Memory B cell (primary cell): ENCODE results near the gene CRADD.
A peak's percentile ranks its signal among the peaks of the same experiment; 100 is the strongest.
"Not testable (repeated sequence)": the region's sequence is repeated elsewhere in the genome, so short reads cannot be mapped to it uniquely, and the experiment has no call there.

ENCODE experiments used
- ATAC-seq: fragments of 150-1000 bp; cut with Tn5 transposase; 2 replicates; pipeline ENCODE4 v1.10.0; 2021; ENCODE audit warnings: low read depth, mild to moderate bottlenecking, moderate library complexity
- DNase-seq, 2 donors: peaks; one replicate each; pipeline ENCODE4 v3.0.0; 2022; ENCODE audit warnings: low spot score in 2 of 2
- H3K27ac Mint-ChIP-seq: one replicate; pipeline ENCODE4 v1.8.0; 2022; ENCODE audit warnings: mild to moderate bottlenecking, moderate library complexity, mixed read lengths
- H3K27me3 Mint-ChIP-seq: one replicate; pipeline ENCODE4 v1.8.0; 2022; ENCODE audit warnings: mixed read lengths
- H3K36me3 Mint-ChIP-seq: one replicate; pipeline ENCODE4 v1.8.0; 2022; ENCODE audit warnings: mild to moderate bottlenecking, mixed read lengths
- H3K4me1 Mint-ChIP-seq: one replicate; pipeline ENCODE4 v1.8.0; 2022; ENCODE audit warnings: mixed read lengths
- H3K4me3 Mint-ChIP-seq: one replicate; pipeline ENCODE4 v1.8.0; 2022; ENCODE audit warnings: mild to moderate bottlenecking, moderate library complexity, mixed read lengths
- H3K9me3 Mint-ChIP-seq: one replicate; pipeline ENCODE4 v1.8.0; 2022; ENCODE audit warnings: mixed read lengths

Gene CRADD

DNA sequence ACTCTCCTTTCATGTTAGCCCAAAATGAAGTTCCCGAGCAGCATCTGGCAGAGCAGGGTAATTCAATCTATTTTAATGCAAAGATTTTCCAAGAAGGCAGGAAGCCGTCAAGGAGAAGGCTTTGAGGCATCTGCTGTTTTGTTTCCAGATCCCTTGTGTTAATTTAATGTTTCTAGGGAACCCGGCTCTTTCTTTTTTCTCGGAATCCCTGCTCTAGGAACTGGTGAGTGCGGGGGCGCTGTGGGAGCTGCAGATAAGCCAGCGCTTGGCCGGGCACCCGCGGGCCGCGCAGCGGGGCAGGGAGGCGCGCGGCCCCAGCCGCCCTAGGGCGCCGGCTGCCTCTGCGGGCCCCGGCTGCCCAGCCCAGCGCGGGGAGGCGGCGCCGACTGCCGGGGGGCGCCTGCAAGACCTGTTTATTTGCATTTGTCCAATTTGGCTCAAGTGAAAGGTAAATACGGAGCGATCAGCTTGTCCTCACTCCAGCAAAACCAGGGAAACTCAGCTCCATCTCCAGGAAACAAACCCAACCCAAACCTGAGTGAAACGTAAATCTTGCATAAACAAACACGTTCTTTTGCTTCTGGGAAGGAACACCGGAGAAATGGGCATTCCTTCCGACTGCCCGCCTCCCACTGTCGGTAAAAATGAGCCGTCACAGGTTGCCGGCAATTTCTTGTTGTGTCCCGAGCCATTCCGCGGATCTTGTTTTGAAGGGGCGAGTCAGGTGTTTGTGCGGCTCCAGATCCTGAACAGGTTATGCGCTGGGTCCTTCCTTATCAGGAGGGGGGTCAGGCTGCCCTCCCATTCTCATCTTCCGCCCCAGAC lies 65.1 kb downstream of the CRADD start:
- Mint-ChIP-seq H3K36me3 (peaks cover 3% of the 10 kb centered on the region), H3K4me1 (peaks cover 13% of the 10 kb centered on the region), H3K4me3 (peak overlapping the region; percentile 88), H3K27ac (peak overlapping the region; percentile 86), H3K27me3 (no peaks in the 10 kb centered on the region), H3K9me3 (no peaks in the 10 kb centered on the region)
- ATAC-seq (peak; percentile 93), DNase-seq (peak; percentile 19 to 44)

GRCh38 chr12:93743229-93743998 lies 66.2 kb downstream of the CRADD start:
- ATAC-seq (no peak), DNase-seq (no peak)
- Mint-ChIP-seq H3K27me3 (no peaks in the 10 kb centered on the region), H3K27ac (no peak overlapping the region), H3K4me3 (peak overlapping the region; percentile 55), H3K9me3 (no peaks in the 10 kb centered on the region), H3K36me3 (peaks cover 1% of the 10 kb centered on the region), H3K4me1 (peaks cover 13% of the 10 kb centered on the region)

- Mint-ChIP-seq H3K27ac (no peak overlapping the region), H3K4me1 (peaks cover 13% of the 10 kb centered on the region), H3K27me3 (no peaks in the 10 kb centered on the region), H3K36me3 (peaks cover 1% of the 10 kb centered on the region), H3K9me3 (no peaks in the 10 kb centered on the region), H3K4me3 (no peak overlapping the region)
- DNase-seq (no peak), ATAC-seq (no peak)
Observed at GRCh38 chr12:93743999-93744689, 67.0 kb downstream of the CRADD start.

- peaks cover 13% of the 10 kb centered on the region for H3K4me1 Mint-ChIP-seq
Observed at GRCh38 chr12:93745286-93745685, 68.1 kb downstream of the CRADD start.

DNA sequence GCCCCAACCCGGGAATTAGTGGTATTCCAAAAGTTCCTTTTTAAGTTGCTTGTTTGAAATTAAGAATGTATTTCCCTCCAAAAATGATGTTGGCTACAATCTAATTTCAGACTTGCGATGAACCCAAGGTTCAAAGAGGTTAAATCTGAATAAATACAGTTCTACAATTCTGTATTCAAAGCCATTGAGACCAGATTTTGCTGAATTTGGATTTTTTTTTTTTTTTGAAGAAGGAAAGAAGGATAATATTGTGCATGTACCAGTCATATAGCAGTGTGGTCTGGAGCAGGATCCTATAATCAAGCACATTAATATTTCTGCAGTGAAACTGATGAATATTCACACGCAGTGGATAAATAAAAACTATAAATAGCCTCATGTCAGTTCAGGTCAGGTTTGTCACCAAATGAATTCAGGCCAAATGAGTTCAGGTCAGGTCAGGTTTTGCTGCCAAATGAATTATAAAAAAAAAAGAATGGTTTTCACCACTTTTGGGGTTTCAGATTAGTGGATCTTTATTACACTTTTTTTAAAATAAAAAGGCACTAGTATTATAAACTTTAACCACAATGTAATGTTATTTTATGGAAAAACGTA lies 69.5 kb downstream of the CRADD start:
- Mint-ChIP-seq H3K27me3 (no peaks in the 10 kb centered on the region), H3K4me1 (peaks cover 7% of the 10 kb centered on the region), H3K9me3 (no peaks in the 10 kb centered on the region), H3K27ac (no peak overlapping the region), H3K4me3 (no peak overlapping the region), H3K36me3 (peaks cover 1% of the 10 kb centered on the region)
- ATAC-seq (no peak), DNase-seq (no peak)

More at GRCh38 chr12:93745286-93745685, 68.1 kb downstream of the CRADD start:
- ATAC-seq = no peak
- H3K27me3 Mint-ChIP-seq = no peaks in the 10 kb centered on the region
- no peak overlapping the region for H3K27ac Mint-ChIP-seq
- no peak overlapping the region for H3K4me3 Mint-ChIP-seq
- no peaks in the 10 kb centered on the region for H3K9me3 Mint-ChIP-seq
- peaks cover 1% of the 10 kb centered on the region for H3K36me3 Mint-ChIP-seq
- DNase-seq = no peak

- Mint-ChIP-seq H3K9me3 (peaks cover 6% of the 10 kb centered on the region), H3K36me3 (peaks cover 10% of the 10 kb centered on the region), H3K27me3 (no peaks in the 10 kb centered on the region), H3K4me1 (no peaks in the 10 kb centered on the region), H3K27ac (no peak overlapping the region), H3K4me3 (no peak overlapping the region)
- ATAC-seq (no peak), DNase-seq (no peak)
Observed at GRCh38 chr12:93748672-93749383, 71.7 kb downstream of the CRADD start.

DNA sequence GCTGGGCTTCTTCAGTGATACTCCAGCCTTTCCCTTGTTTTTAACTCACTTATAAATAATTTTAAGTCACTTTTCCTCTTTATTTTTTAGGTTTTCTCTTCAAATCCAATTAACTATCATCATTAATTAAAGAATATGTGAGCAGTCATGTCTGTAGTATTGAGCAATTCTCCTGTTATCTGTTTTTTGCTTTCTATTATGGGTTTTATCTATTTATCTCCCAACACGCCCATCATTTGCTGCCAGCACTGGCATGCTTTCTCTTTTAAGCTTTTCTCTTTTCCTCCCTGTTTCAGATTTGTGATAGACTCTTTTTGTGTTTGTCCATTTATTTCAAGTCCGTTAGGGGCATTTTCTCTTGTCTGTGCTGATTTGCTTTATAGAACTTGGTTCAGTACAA lies 72.3 kb downstream of the CRADD start:
- peaks cover 13% of the 10 kb centered on the region for H3K36me3 Mint-ChIP-seq
- no peaks in the 10 kb centered on the region for H3K4me1 Mint-ChIP-seq
- H3K27me3 Mint-ChIP-seq = no peaks in the 10 kb centered on the region
- H3K4me3 Mint-ChIP-seq = no peak overlapping the region
- H3K9me3 Mint-ChIP-seq = peaks cover 8% of the 10 kb centered on the region
- no peak for DNase-seq
- no peak overlapping the region for H3K27ac Mint-ChIP-seq
- ATAC-seq = no peak

- Mint-ChIP-seq H3K9me3 (peaks cover 11% of the 10 kb centered on the region), H3K27me3 (no peaks in the 10 kb centered on the region), H3K4me3 (no peak overlapping the region), H3K36me3 (peaks cover 16% of the 10 kb centered on the region), H3K27ac (no peak overlapping the region), H3K4me1 (no peaks in the 10 kb centered on the region)
- DNase-seq = no peak
- ATAC-seq = no peak
Observed at GRCh38 chr12:93750056-93750455, 72.9 kb downstream of the CRADD start.

GRCh38 chr12:93751864-93752610 lies 74.9 kb downstream of the CRADD start:
- Mint-ChIP-seq H3K27ac (no peak overlapping the region), H3K4me3 (no peak overlapping the region), H3K27me3 (no peaks in the 10 kb centered on the region), H3K4me1 (no peaks in the 10 kb centered on the region), H3K36me3 (peaks cover 16% of the 10 kb centered on the region), H3K9me3 (peaks cover 11% of the 10 kb centered on the region)
- ATAC-seq (no peak), DNase-seq (no peak)

DNA sequence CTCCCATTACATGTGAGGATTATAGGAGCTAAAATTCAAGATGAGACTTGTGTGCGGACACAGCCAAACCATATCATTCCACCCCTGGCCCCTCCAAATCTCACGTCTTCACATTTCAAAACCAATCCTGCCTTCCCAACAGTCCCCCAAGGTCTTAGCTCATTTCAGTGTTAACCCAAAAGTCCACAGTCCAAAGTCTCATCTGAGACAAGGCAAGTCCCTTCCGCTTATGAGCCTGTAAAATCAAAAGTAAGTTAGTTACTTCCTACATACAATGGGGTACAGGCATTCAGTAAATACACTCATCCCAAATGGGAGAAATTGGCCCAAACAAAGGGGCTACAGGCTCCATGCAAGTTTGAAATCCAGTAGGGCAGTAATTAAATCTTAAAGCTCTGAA lies 76.1 kb downstream of the CRADD start:
- ATAC-seq (no peak), DNase-seq (no peak)
- no peak overlapping the region for H3K27ac Mint-ChIP-seq
- peaks cover 11% of the 10 kb centered on the region for H3K9me3 Mint-ChIP-seq
- no peaks in the 10 kb centered on the region for H3K27me3 Mint-ChIP-seq
- H3K4me3 Mint-ChIP-seq = no peak overlapping the region
- H3K36me3 Mint-ChIP-seq = peaks cover 15% of the 10 kb centered on the region
- peaks cover 5% of the 10 kb centered on the region for H3K4me1 Mint-ChIP-seq

- DNase-seq (no peak), ATAC-seq (no peak)
- Mint-ChIP-seq H3K27me3 (no peaks in the 10 kb centered on the region), H3K27ac (no peak overlapping the region), H3K4me1 (peaks cover 5% of the 10 kb centered on the region), H3K36me3 (peaks cover 15% of the 10 kb centered on the region), H3K4me3 (no peak overlapping the region), H3K9me3 (peaks cover 11% of the 10 kb centered on the region)
Observed at GRCh38 chr12:93753838-93754429, 76.8 kb downstream of the CRADD start.

GRCh38 chr12:93754859-93755258 lies 77.7 kb downstream of the CRADD start:
- H3K27me3 Mint-ChIP-seq, ATAC-seq, H3K4me3 Mint-ChIP-seq, H3K4me1 Mint-ChIP-seq, DNase-seq, H3K27ac Mint-ChIP-seq: not testable (repeated sequence)
- Mint-ChIP-seq H3K9me3 (peaks cover 11% of the 10 kb centered on the region), H3K36me3 (peaks cover 15% of the 10 kb centered on the region)
